A549 (cell line): ENCODE results near the gene NCOA1.

Source experiments
- BCL3 ChIP-seq: fragments of >200 bp; sonication (Bioruptor Twin); formaldehyde crosslinking; IDR thresholded peaks from 3 replicates; pipeline ENCODE4 v1.6.1; 2016
- CEBPB ChIP-seq, 2 experiments: fragments of >200 bp in 1 of 2; sonication (Bioruptor Twin) in 1 of 2; formaldehyde crosslinking in 1 of 2; IDR thresholded peaks; 2 replicates each; pipeline ENCODE4 v1.6.1; 2012 to 2016
- CTCF ChIP-seq: fragments of >200 bp; sonication (Bioruptor Twin); formaldehyde crosslinking; IDR thresholded peaks from 3 replicates; pipeline ENCODE4 v1.5.1; 2016
- HDAC2 ChIP-seq: fragments of 200-600 bp; sonication (generic); IDR thresholded peaks from 2 replicates; pipeline ENCODE4 v1.6.1; 2016
- MYC ChIP-seq: IDR thresholded peaks from 2 replicates; pipeline ENCODE4 v1.6.1; 2012; ENCODE audit warnings: mild to moderate bottlenecking, inconsistent platforms, low read length, improper control_type of control experiment, borderline replicate concordance
- POLR2A ChIP-seq: IDR thresholded peaks from 2 replicates; pipeline ENCODE4 v1.6.1; 2012; ENCODE audit warnings: mild to moderate bottlenecking, low read length
- RFX5 ChIP-seq: fragments of 450-650 bp; IDR thresholded peaks from 2 replicates; pipeline ENCODE4 v1.7.1; 2014; ENCODE audit warnings: antibody characterized with exemption, mild to moderate bottlenecking, moderate library complexity
- SMC3 ChIP-seq: fragments of >200 bp; sonication (Bioruptor Twin); formaldehyde crosslinking; IDR thresholded peaks from 3 replicates; pipeline ENCODE4 v1.6.1; 2018; ENCODE audit warnings: inconsistent platforms
- USF2 ChIP-seq: fragments of 450-650 bp; IDR thresholded peaks from 2 replicates; pipeline ENCODE4 v1.6.1; 2014; ENCODE audit warnings: antibody characterized with exemption

GRCh38 chr2:24813691-24814137, 322.7 kb downstream of the NCOA1 start:
- TF ChIP-seq CEBPB (IDR thresholded peaks at IDR 0.05), result no peak
- no peak for TF ChIP-seq MYC
- TF ChIP-seq SMC3, result no peak
- TF ChIP-seq CTCF, result no peak
- TF ChIP-seq HDAC2, result no peak
- no peak for TF ChIP-seq RFX5
- no peak for TF ChIP-seq POLR2A
- no peak for TF ChIP-seq USF2
- no peak for TF ChIP-seq BCL3
